ENCODE data around the gene DPY19L1.
"Not testable (repeated sequence)": the region's sequence is repeated elsewhere in the genome, so short reads cannot be mapped to it uniquely, and the experiment has no call there.

The DPY19L1 gene

DNA sequence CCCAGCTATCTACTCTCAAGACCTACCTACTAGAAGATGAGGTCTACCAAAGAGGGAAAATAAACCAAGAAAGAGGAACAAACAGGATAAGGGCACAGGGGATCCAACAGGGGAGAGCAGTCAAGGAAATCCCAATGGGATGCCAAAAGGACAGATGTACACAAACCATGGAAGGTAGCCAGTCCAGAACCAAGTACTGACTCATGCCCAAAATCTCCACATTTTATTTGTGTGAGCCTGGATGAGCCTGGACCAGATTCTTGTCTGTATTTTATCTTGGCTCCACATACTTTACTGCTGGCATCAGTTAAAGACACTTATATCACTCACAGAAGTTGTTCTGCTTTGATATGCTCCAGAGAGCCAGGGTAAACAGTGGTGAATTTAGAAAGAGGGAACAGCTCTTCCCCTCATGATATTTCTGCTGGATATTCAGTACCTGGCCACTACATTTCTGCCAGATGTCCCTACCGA lies 34.1 kb downstream of the DPY19L1 start:
- not testable (repeated sequence) for H2AK5ac ChIP-seq (ENCODE audit: low read length, severe bottlenecking); H2BK15ac ChIP-seq (ENCODE audit: low read depth, poor library complexity, severe bottlenecking); H3K9me3 ChIP-seq (ENCODE audit: control insufficient read depth, low read length); H2BK120ac ChIP-seq (ENCODE audit: low read depth, low read length); H2AFZ ChIP-seq (ENCODE audit: low read depth, low read length); H3K14ac ChIP-seq (ENCODE audit: low read length in 2 of 2); H3K23ac ChIP-seq (ENCODE audit: low read length in 2 of 2); H3K4me2 ChIP-seq (ENCODE audit: low read length, poor library complexity, severe bottlenecking); H4K91ac ChIP-seq (ENCODE audit: low read length); H3K4me1 ChIP-seq (ENCODE audit: control insufficient read depth, insufficient read depth, low read depth, low read length); H3K36me3 ChIP-seq (ENCODE audit: control insufficient read depth in 1 of 2, insufficient read depth in 2 of 2, low read depth in 1 of 2, low read length in 2 of 2); H3K79me1 ChIP-seq (replicated peaks; ENCODE audit: low read length, poor library complexity, severe bottlenecking); H3K4ac ChIP-seq (ENCODE audit: low read depth in 1 of 2, low read length in 2 of 2); H3K27me3 ChIP-seq (ENCODE audit: control insufficient read depth in 1 of 2, insufficient read depth in 1 of 2, low read length in 2 of 2)
- Histone ChIP-seq H3K9ac (ENCODE audit: low read length) (peak overlapping the region; percentile 42), H3K27ac (ENCODE audit: low read length, poor library complexity, severe bottlenecking) (peak overlapping the region; percentile 98), H3K4me3 (ENCODE audit: insufficient read depth in 1 of 2, low read depth in 1 of 2, low read length in 2 of 2) (peak overlapping the region in 1 of 2 experiments; percentile 35), H3K18ac (ENCODE audit: low read depth in 1 of 2, low read length in 2 of 2) (peak overlapping the region in 1 of 2 experiments; percentile 45), H2BK5ac (ENCODE audit: low read depth, low read length, poor library complexity, severe bottlenecking) (peak overlapping the region; percentile 94), H2BK12ac (ENCODE audit: low read length in 2 of 2) (peak overlapping the region in 1 of 2 experiments; percentile 45), H4K8ac (ENCODE audit: low read length) (peak overlapping the region; percentile 49)
- peak; percentile 48 for DNase-seq
- WGBS, result 53% methylated on average over 1 of the region's 1 CpG

DNA sequence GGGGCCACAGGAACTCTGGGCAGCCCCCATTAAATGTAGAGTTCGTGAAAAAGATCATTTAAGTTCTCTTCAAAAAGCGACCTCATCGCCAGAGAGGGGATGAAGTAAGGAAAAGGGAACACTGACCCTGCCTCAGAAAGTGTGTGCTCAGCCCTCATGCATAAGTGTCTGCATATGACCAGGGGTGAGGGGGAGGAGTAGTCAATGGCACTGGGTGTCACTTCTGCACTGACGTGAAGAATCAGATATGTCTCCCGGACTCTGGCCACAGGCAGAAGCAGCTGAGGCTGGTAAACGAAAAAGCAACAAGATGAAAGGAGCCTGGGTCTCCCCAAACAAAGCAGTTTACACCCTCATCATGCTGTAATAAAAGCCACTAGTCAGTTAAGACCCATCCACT lies 39.0 kb downstream of the DPY19L1 start:
- 68% methylated on average over 6 of the region's 6 CpGs for WGBS
- H3K4me2 ChIP-seq (ENCODE audit: low read length, poor library complexity, severe bottlenecking); H2BK120ac ChIP-seq (ENCODE audit: low read depth, low read length); DNase-seq; H3K27me3 ChIP-seq (ENCODE audit: control insufficient read depth in 1 of 2, insufficient read depth in 1 of 2, low read length in 2 of 2); H2BK5ac ChIP-seq (ENCODE audit: low read depth, low read length, poor library complexity, severe bottlenecking); H2AK5ac ChIP-seq (ENCODE audit: low read length, severe bottlenecking); H4K8ac ChIP-seq (ENCODE audit: low read length); H3K36me3 ChIP-seq (ENCODE audit: control insufficient read depth in 1 of 2, insufficient read depth in 2 of 2, low read depth in 1 of 2, low read length in 2 of 2); H3K27ac ChIP-seq (ENCODE audit: low read length, poor library complexity, severe bottlenecking); H3K9me3 ChIP-seq (ENCODE audit: control insufficient read depth, low read length); H3K14ac ChIP-seq (ENCODE audit: low read length in 2 of 2); H3K4ac ChIP-seq (ENCODE audit: low read depth in 1 of 2, low read length in 2 of 2); H3K4me1 ChIP-seq (ENCODE audit: control insufficient read depth, insufficient read depth, low read depth, low read length); H2BK15ac ChIP-seq (ENCODE audit: low read depth, poor library complexity, severe bottlenecking); H3K4me3 ChIP-seq (ENCODE audit: insufficient read depth in 1 of 2, low read depth in 1 of 2, low read length in 2 of 2); H2AFZ ChIP-seq (ENCODE audit: low read depth, low read length); H3K18ac ChIP-seq (ENCODE audit: low read depth in 1 of 2, low read length in 2 of 2); H3K79me1 ChIP-seq (replicated peaks; ENCODE audit: low read length, poor library complexity, severe bottlenecking); H2BK12ac ChIP-seq (ENCODE audit: low read length in 2 of 2); H3K23ac ChIP-seq (ENCODE audit: low read length in 2 of 2); H3K9ac ChIP-seq (ENCODE audit: low read length); H4K91ac ChIP-seq (ENCODE audit: low read length): not testable (repeated sequence)

DNA sequence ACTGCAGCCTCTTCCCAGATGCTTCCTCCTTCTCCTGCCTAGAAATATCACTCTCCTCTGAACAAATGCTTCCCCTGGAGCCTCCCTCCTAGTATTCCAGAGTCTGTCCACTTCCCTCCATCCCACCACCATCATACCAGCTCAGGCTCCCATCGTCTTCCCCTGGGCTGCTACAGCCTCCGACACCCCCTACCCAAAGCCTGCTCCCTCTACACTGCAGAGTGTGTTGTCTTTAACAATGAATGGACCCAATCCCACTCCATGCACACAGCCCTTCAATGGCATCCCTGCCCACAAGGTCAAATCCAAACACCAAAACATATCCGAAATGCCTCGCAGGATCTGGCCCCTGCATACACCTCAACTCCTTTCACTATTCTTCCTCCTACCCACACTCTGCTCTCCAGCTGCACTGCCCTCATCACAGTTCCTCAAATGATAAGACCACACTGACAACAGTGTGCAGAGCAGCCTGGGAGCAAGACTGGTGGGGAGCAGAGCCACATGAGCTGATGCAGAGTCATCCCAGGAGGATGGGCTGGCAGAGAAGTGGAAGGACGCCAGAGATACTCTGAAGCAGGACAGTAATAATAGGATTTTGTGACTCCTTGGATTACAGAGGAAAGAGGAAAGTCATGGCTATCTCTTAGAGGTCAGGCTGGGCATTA lies 40.7 kb downstream of the DPY19L1 start:
- not testable (repeated sequence) for H2BK5ac ChIP-seq (ENCODE audit: low read depth, low read length, poor library complexity, severe bottlenecking); H3K4me2 ChIP-seq (ENCODE audit: low read length, poor library complexity, severe bottlenecking); H2BK12ac ChIP-seq (ENCODE audit: low read length in 2 of 2); H3K4me3 ChIP-seq (ENCODE audit: insufficient read depth in 1 of 2, low read depth in 1 of 2, low read length in 2 of 2); H3K14ac ChIP-seq (ENCODE audit: low read length in 2 of 2); H3K4ac ChIP-seq (ENCODE audit: low read depth in 1 of 2, low read length in 2 of 2); H3K4me1 ChIP-seq (ENCODE audit: control insufficient read depth, insufficient read depth, low read depth, low read length); H3K23ac ChIP-seq (ENCODE audit: low read length in 2 of 2); H2AFZ ChIP-seq (ENCODE audit: low read depth, low read length); H2BK120ac ChIP-seq (ENCODE audit: low read depth, low read length); DNase-seq; H3K27me3 ChIP-seq (ENCODE audit: control insufficient read depth in 1 of 2, insufficient read depth in 1 of 2, low read length in 2 of 2); H3K36me3 ChIP-seq (ENCODE audit: control insufficient read depth in 1 of 2, insufficient read depth in 2 of 2, low read depth in 1 of 2, low read length in 2 of 2); H3K9me3 ChIP-seq (ENCODE audit: control insufficient read depth, low read length); H4K8ac ChIP-seq (ENCODE audit: low read length); H3K27ac ChIP-seq (ENCODE audit: low read length, poor library complexity, severe bottlenecking); H2BK15ac ChIP-seq (ENCODE audit: low read depth, poor library complexity, severe bottlenecking); H4K91ac ChIP-seq (ENCODE audit: low read length); H3K79me1 ChIP-seq (replicated peaks; ENCODE audit: low read length, poor library complexity, severe bottlenecking); H3K9ac ChIP-seq (ENCODE audit: low read length)
- Histone ChIP-seq H2AK5ac (ENCODE audit: low read length, severe bottlenecking) (peak overlapping the region; percentile 80), H3K18ac (ENCODE audit: low read depth in 1 of 2, low read length in 2 of 2) (peak overlapping the region in 1 of 2 experiments; percentile 57)
- 91% methylated on average over 2 of the region's 5 CpGs for WGBS

DNA sequence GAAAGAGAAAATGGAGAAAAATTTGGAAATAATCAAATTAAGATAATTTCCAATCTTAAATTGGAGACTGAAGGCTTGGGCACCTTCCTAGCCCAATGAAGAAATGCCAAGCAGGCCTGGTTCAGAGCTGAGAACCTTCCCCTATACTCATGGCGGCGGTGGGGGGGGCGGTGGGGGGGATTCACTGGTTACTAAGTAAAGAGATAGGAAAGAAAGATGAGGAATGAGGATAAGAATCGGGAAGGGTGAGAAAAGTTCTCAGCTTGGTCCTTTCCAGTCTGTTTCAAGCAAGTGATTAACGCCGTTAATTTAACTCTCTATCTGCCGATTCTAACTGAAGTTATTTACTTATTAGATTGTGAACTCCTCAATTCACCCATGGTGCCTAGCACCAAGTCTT lies 41.5 kb downstream of the DPY19L1 start:
- Histone ChIP-seq H3K9ac (ENCODE audit: low read length) (no peak overlapping the region), H3K14ac (ENCODE audit: low read length in 2 of 2) (no peak overlapping the region), H3K4me3 (ENCODE audit: insufficient read depth in 1 of 2, low read depth in 1 of 2, low read length in 2 of 2) (no peak overlapping the region), H3K4me2 (ENCODE audit: low read length, poor library complexity, severe bottlenecking) (no peak overlapping the region), H4K91ac (ENCODE audit: low read length) (no peak overlapping the region), H3K36me3 (ENCODE audit: control insufficient read depth in 1 of 2, insufficient read depth in 2 of 2, low read depth in 1 of 2, low read length in 2 of 2) (no peaks in the 10 kb centered on the region), H2BK5ac (ENCODE audit: low read depth, low read length, poor library complexity, severe bottlenecking) (no peak overlapping the region), H3K79me1 (replicated peaks; ENCODE audit: low read length, poor library complexity, severe bottlenecking) (peaks cover 9% of the 10 kb centered on the region), H3K4ac (ENCODE audit: low read depth in 1 of 2, low read length in 2 of 2) (no peak overlapping the region), H3K4me1 (ENCODE audit: control insufficient read depth, insufficient read depth, low read depth, low read length) (peaks cover 6% of the 10 kb centered on the region), H2BK12ac (ENCODE audit: low read length in 2 of 2) (no peak overlapping the region), H3K23ac (ENCODE audit: low read length in 2 of 2) (no peak overlapping the region), H4K8ac (ENCODE audit: low read length) (no peak overlapping the region), H3K18ac (ENCODE audit: low read depth in 1 of 2, low read length in 2 of 2) (no peak overlapping the region), H2BK15ac (ENCODE audit: low read depth, poor library complexity, severe bottlenecking) (no peak overlapping the region), H2BK120ac (ENCODE audit: low read depth, low read length) (no peak overlapping the region), H2AK5ac (ENCODE audit: low read length, severe bottlenecking) (no peak overlapping the region), H2AFZ (ENCODE audit: low read depth, low read length) (no peak overlapping the region), H3K27me3 (ENCODE audit: control insufficient read depth in 1 of 2, insufficient read depth in 1 of 2, low read length in 2 of 2) (no peaks in the 10 kb centered on the region), H3K27ac (ENCODE audit: low read length, poor library complexity, severe bottlenecking) (no peak overlapping the region), H3K9me3 (ENCODE audit: control insufficient read depth, low read length) (no peaks in the 10 kb centered on the region)
- no CpG with 5 or more reads among the region's 7 CpGs for WGBS
- no peak for DNase-seq

All from mesenchymal stem cell (in vitro differentiated cells and primary cell).